Skeletal muscle satellite cell (primary cell): Measurements from ENCODE around the gene C3orf22.

ENCODE experiments used
- H3K27me3 ChIP-seq: 2 replicates; pipeline ENCODE4 v1.7.0; 2013; ENCODE audit warnings: low read length; ENCODE audit not compliant: control insufficient read depth, insufficient read depth
- H3K36me3 ChIP-seq: 2 replicates; pipeline ENCODE4 v1.7.0; 2013; ENCODE audit warnings: mild to moderate bottlenecking, control low read depth, low read length; ENCODE audit not compliant: insufficient read depth
- H3K4me1 ChIP-seq: 2 replicates; pipeline ENCODE4 v1.7.0; 2013; ENCODE audit warnings: low read length; ENCODE audit not compliant: control insufficient read depth, insufficient read depth
- H3K4me2 ChIP-seq: 2 replicates; pipeline ENCODE4 v1.7.0; 2013; ENCODE audit warnings: mild to moderate bottlenecking, low read length
- H3K4me3 ChIP-seq: 2 replicates; pipeline ENCODE4 v1.7.0; 2013; ENCODE audit warnings: low read length
- H3K9ac ChIP-seq: 2 replicates; pipeline ENCODE4 v1.7.0; 2013; ENCODE audit warnings: mild to moderate bottlenecking, low read depth, low read length, moderate library complexity
- H3K9me3 ChIP-seq: replicated peaks from 2 replicates; pipeline ENCODE4 v1.7.0; 2013; ENCODE audit warnings: mild to moderate bottlenecking, control low read depth, low read length

Gene C3orf22

GRCh38 chr3:126547721-126548120 is 11.0 kb downstream of the C3orf22 start:
- no peak overlapping the region for H3K9ac ChIP-seq

DNA sequence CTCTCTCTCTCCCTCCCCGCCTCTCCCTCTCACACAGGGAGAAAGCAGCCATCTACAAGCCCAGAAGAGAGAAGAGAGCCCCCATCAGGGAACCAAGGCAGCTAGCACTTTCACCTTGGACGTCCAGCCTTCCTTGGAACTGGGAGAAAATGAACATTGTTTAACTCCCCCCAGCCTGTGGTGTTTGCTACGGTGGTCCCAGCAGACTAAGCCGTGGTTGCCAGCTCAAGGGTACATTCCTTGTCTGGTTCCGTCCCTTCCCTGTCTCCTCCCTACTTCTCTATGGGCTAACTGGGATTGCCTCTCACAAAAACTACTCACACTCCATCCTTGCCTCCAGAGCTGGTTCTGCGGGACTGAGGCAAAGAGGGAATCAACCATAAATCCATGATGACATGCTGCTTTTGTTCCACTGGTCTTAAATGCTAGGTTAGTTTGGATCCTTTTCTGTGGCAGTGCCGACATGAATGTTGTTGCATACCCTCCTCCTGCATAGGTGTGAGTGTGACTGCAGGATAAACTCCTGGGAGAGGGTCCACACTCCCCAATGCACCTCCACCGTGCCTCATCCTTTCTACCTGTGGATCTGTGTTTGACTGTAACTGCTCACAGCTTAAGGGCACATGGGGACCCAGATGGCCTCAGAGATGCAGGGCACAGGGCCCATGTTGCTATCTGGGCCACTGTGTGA is 12.0 kb downstream of the C3orf22 start:
- H3K4me2 ChIP-seq: no peak overlapping the region
- no peak overlapping the region for H3K4me3 ChIP-seq
- H3K9me3 ChIP-seq: no peaks in the 10 kb centered on the region
- no peak overlapping the region for H3K9ac ChIP-seq
- no peaks in the 10 kb centered on the region for H3K36me3 ChIP-seq
- H3K4me1 ChIP-seq: no peaks in the 10 kb centered on the region
- H3K27me3 ChIP-seq: peaks cover 90% of the 10 kb centered on the region

More at GRCh38 chr3:126547721-126548120, 11.0 kb downstream of the C3orf22 start:
- Histone ChIP-seq H3K4me2 (no peak overlapping the region), H3K36me3 (no peaks in the 10 kb centered on the region), H3K27me3 (peaks cover 90% of the 10 kb centered on the region), H3K9me3 (no peaks in the 10 kb centered on the region), H3K4me1 (no peaks in the 10 kb centered on the region), H3K4me3 (no peak overlapping the region)

DNA sequence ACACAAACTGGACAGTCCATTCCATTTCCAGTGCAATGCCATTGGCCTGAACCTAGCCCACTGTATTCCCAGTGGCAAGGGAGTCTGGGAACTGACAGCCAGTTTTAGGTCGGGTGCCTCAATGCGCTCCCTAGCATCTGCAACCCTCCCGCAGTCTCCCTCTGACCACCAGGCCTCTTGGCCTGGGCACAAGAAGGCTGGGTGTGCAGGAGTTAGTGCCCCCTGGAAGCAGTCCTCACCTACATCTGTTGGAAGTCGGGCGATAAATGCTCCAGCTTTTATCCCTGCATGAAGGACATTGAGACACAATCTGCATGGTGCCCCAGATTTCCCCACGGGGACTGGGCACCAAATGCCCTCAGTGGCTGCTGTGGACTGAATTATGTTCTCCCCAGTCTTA is 12.7 kb downstream of the C3orf22 start:
- Histone ChIP-seq H3K4me1 (peaks cover 5% of the 10 kb centered on the region), H3K27me3 (peaks cover 89% of the 10 kb centered on the region), H3K4me3 (no peak overlapping the region), H3K36me3 (no peaks in the 10 kb centered on the region), H3K4me2 (no peak overlapping the region), H3K9me3 (no peaks in the 10 kb centered on the region), H3K9ac (no peak overlapping the region)

DNA sequence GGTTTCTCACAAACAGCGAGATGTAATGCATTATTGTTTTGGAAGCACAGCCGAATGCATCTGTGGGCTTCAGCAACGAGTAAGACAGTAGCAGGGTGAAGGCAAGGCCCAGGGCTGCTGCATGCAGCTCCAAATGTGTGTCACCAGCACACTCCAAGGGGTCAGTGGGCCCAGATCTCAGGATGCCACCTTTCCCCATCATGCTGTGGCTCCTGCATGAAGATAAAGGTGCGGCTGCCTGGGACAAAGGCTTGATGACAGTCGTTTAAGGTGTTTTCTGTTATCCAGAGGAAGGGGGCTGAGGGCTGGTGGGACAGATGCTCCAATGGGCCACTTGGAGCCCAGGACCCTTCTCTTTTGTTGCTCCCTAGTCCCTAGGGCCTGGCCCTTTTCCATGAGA is 13.2 kb downstream of the C3orf22 start:
- H3K4me3 ChIP-seq: no peak overlapping the region
- H3K36me3 ChIP-seq: no peaks in the 10 kb centered on the region
- no peaks in the 10 kb centered on the region for H3K9me3 ChIP-seq
- H3K4me1 ChIP-seq: peaks cover 9% of the 10 kb centered on the region
- H3K4me2 ChIP-seq: no peak overlapping the region
- H3K9ac ChIP-seq: no peak overlapping the region
- peaks cover 85% of the 10 kb centered on the region for H3K27me3 ChIP-seq

GRCh38 chr3:126544596-126545281 is 14.0 kb downstream of the C3orf22 start:
- H3K9me3 ChIP-seq: no peaks in the 10 kb centered on the region
- peaks cover 77% of the 10 kb centered on the region for H3K27me3 ChIP-seq
- peaks cover 16% of the 10 kb centered on the region for H3K4me1 ChIP-seq
- no peak overlapping the region for H3K9ac ChIP-seq
- no peak overlapping the region for H3K4me2 ChIP-seq
- no peak overlapping the region for H3K4me3 ChIP-seq
- H3K36me3 ChIP-seq: no peaks in the 10 kb centered on the region

DNA sequence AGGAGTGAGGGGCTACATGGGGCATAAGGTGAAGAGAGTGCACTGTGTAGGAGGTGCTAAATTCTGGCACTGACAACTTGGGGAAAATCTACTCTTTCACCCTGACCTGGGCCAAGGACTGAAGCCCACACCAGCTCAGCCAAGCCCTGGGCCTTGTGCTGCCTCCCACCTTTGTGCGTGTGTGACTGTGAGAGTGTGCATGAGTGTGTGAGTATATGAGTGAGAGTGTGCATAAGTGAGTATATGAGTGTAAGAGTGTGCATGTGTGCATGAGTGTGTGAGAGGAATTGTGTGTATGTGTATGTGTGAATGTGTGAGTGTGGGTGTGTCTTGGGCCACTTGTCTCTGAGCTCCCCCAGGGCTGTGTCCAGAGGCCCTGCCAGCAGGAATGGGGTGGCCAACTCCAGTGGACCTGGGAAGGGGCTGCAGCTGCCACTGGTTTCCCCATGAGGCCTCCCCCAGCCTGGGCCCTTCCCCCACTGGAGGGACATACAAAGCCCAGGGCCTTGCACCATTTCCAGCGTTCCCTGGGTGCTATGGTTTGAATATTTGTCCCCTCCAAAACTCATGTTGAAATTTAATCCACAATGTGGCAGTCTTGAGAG is 15.2 kb downstream of the C3orf22 start:
- H3K9me3 ChIP-seq: no peaks in the 10 kb centered on the region
- no peak overlapping the region for H3K9ac ChIP-seq
- H3K4me2 ChIP-seq: no peak overlapping the region
- no peak overlapping the region for H3K4me3 ChIP-seq
- H3K36me3 ChIP-seq: no peaks in the 10 kb centered on the region
- H3K4me1 ChIP-seq: peaks cover 16% of the 10 kb centered on the region
- H3K27me3 ChIP-seq: peaks cover 70% of the 10 kb centered on the region

DNA sequence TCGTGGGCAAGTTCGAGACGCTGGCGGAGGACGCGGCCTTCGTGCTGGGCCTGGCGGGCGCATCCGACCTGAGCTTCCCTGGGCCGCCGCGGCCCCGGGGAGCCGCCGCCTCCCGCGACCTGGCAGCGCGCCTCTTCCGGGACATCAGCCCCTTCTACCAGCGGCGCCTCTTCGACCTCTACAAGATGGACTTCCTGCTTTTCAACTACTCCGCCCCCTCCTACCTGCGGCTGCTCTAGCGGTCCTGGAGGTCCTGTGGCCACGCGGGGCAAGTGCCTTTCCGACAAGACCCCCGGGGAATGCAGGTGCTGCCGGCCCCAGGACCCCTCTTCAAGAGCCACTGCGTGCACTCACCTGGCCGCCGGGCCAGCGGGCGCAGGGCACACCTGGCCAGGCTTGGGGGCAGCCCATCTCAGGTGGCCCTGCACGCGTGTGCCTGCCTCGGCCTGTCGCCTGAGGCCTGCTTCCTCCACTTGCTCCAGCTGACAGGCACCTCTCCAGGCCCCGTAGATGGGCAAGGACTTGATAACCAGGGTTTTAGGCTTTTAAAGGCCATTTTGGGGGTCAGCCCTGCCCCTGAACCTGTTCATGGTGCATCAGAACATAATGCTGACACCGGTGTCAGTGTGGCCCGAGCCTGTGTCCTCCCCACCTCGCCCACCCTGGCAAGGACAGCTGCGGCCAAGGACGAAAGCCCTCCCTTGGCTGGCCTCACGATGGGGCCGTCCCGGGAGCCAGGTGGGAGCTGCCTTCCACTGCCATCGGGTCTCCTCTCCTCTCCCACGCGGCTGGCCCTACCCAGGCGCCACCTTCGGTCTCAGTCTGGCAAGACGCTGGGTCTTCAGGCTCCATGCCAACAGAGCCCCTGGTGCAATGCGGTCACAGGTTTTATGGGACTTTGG is 16.1 kb downstream of the C3orf22 start:
- Histone ChIP-seq H3K27me3 (peaks cover 72% of the 10 kb centered on the region), H3K4me2 (no peak overlapping the region), H3K9me3 (no peaks in the 10 kb centered on the region), H3K4me3 (no peak overlapping the region), H3K36me3 (no peaks in the 10 kb centered on the region), H3K4me1 (peaks cover 16% of the 10 kb centered on the region), H3K9ac (no peak overlapping the region)

DNA sequence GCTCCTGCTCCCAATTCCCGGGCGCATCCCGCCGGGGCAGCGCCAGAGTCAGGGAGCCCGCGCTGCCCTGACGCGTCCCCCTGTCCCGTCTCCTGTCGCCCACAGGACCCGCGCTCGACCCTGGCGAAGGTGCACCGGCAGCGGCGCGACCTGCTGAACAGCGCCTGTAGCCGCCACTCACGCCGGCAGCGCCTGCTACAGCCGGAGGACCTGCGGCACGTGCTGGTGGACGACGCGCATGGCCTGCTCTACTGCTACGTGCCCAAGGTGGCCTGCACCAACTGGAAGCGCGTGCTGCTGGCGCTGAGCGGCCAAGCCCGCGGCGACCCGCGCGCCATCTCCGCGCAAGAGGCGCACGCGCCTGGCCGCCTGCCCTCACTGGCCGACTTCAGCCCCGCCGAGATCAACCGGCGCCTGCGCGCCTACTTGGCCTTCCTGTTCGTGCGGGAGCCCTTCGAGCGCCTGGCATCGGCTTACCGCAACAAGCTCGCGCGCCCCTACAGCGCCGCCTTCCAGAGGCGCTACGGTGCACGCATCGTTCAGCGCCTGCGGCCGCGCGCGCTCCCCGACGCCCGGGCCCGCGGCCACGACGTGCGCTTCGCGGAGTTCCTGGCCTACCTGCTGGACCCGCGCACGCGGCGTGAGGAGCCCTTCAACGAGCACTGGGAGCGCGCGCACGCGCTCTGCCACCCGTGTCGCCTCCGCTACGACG is 16.9 kb downstream of the C3orf22 start:
- Histone ChIP-seq H3K36me3 (no peaks in the 10 kb centered on the region), H3K9ac (no peak overlapping the region), H3K4me1 (peaks cover 16% of the 10 kb centered on the region), H3K27me3 (peaks cover 69% of the 10 kb centered on the region), H3K4me2 (no peak overlapping the region), H3K9me3 (no peaks in the 10 kb centered on the region), H3K4me3 (no peak overlapping the region)

GRCh38 chr3:126540951-126541627 is 17.6 kb downstream of the C3orf22 start:
- Histone ChIP-seq H3K27me3 (peaks cover 64% of the 10 kb centered on the region), H3K36me3 (no peaks in the 10 kb centered on the region), H3K4me2 (peak overlapping the region; percentile 32), H3K4me3 (no peak overlapping the region), H3K9me3 (no peaks in the 10 kb centered on the region), H3K9ac (no peak overlapping the region), H3K4me1 (peaks cover 16% of the 10 kb centered on the region)

- H3K4me3 ChIP-seq: no peak overlapping the region
- H3K27me3 ChIP-seq: peaks cover 64% of the 10 kb centered on the region
- peak overlapping the region; percentile 32 for H3K4me2 ChIP-seq
- H3K9ac ChIP-seq: no peak overlapping the region
- H3K36me3 ChIP-seq: no peaks in the 10 kb centered on the region
- no peaks in the 10 kb centered on the region for H3K9me3 ChIP-seq
- peaks cover 16% of the 10 kb centered on the region for H3K4me1 ChIP-seq
These were observed 18.3 kb downstream of the C3orf22 start for GRCh38 chr3:126540342-126540849.
